Epithelial cell of esophagus (primary cell): Measurements from ENCODE around the gene CHAT.

ENCODE experiments used
- DNase-seq: peaks from one replicate; pipeline ENCODE4 v3.0.0; 2010; ENCODE audit warnings: low read depth
- H3K4me3 ChIP-seq: 2 replicates; pipeline ENCODE4 v1.5.1; 2011; ENCODE audit warnings: mild to moderate bottlenecking, low read length, control low read depth
- TF ChIP-seq, protein P1 (sequence below): IDR thresholded peaks from 2 replicates; pipeline ENCODE4 v1.5.1; 2011; ENCODE audit warnings: low read depth, mild to moderate bottlenecking, low read length, control low read depth, inconsistent platforms; ENCODE audit not compliant: insufficient read depth; ENCODE audit errors: missing control alignments

Gene CHAT

GRCh38 chr10:49613882-49614241 lies at the start of gene CHAT:
TSS of gene CHAT (plus strand) at chr10:49614037. CDS start at chr10:49614190, 153 bp downstream.
- H3K4me3 ChIP-seq, result no peak within 1 kb of the TSS
- DNase-seq, result no peak
- TF ChIP-seq, protein P1, sequence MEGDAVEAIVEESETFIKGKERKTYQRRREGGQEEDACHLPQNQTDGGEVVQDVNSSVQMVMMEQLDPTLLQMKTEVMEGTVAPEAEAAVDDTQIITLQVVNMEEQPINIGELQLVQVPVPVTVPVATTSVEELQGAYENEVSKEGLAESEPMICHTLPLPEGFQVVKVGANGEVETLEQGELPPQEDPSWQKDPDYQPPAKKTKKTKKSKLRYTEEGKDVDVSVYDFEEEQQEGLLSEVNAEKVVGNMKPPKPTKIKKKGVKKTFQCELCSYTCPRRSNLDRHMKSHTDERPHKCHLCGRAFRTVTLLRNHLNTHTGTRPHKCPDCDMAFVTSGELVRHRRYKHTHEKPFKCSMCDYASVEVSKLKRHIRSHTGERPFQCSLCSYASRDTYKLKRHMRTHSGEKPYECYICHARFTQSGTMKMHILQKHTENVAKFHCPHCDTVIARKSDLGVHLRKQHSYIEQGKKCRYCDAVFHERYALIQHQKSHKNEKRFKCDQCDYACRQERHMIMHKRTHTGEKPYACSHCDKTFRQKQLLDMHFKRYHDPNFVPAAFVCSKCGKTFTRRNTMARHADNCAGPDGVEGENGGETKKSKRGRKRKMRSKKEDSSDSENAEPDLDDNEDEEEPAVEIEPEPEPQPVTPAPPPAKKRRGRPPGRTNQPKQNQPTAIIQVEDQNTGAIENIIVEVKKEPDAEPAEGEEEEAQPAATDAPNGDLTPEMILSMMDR, result no peak

DNA sequence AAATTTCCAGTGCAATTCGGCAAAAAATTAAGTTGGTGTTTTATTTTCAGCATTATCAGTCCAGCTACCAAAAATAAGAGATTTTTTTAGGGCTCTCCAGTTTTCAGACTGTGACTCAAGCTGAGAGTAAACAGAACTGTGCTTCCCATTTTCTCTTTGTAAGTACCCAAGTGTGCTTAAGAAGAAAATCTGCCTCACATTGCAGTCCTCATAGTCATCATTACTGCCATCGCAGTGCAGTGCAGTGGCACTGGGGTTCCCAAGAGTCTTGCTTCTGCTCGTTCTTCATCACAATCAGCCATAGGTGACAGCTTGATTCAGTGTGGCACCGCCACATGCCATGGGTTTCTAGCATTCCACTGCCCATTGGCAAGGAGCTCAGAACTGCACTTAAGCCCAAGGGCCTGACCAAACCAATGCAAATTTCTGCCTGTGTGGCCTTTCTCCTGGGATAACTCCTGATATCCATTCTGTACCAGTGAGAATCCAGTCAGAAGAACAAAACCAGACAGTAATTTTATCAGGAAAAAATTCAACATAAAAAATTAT lies 49.3 kb upstream of the CHAT start:
- TF ChIP-seq, protein P1, result no peak
- H3K4me3 ChIP-seq, result no peak overlapping the region
- no peak for DNase-seq

DNA sequence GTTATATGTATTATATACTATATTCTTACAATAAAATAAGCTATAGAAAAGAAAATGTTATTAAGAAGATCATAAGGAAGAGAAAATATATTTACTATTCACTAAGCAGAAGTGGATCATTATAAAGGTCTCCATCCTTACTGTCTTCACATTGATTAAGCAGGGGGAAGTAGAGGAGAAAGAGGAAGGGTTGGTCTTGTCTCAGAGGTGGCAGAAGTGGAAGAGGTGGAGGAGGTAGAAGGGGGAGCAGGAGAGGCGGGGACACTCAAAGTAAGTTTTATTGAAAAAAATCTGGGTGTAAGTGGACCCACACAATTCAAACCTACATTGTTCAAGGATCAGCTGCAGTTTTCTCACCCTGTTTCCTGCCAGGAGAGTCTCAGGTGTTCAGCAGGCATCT lies 46.0 kb upstream of the CHAT start:
- no peak for DNase-seq
- TF ChIP-seq, protein P1, result no peak
- H3K4me3 ChIP-seq, result no peak overlapping the region

DNA sequence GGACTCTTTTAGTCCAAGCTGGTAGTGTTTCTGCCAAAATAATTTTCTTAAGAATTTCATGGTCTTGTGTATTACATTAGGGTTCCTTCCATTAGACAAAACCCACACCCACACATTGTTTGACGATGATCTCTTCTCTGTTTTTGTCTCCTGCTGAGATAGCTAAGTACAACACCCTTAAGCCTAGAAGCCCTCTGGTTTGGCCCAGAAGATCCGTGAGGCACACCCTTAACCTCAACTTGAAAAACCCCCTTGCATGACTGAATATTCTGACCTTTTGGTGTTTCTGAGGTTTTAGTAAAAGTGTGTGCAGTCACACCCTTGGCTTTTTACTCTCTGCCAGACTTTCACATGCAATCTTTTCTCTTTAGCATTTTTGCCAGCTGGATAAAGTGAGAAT lies 45.6 kb upstream of the CHAT start:
- H3K4me3 ChIP-seq, result no peak overlapping the region
- TF ChIP-seq, protein P1, result no peak
- no peak for DNase-seq

DNA sequence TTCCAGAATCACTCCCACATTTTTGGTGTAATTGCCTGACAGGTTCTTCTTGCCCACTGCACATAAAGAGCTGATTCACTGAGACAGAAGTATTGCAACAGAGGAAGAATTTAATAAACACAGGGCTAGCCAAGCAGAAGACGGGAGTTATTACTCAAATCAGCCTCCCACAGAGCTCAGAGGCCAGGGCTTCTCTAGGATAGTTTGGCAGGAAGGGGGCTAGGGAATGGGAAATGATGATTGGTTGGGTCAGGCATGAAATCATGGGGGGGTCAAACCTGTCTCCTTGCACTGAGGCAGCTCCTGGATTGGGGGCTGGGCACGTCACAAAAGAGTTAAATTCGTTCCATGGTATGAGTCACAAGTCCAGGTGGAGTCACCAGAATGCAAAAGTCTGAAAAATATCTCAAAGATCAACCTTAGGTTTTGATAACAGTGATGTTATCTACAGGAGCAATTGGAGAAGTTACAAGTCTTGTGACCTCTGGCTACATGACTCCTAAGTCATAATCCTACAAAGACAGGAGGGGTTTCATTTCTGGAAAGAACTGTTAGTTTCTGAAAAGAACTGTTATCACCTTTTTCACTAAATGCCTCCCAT lies 44.7 kb upstream of the CHAT start:
- no peak overlapping the region for H3K4me3 ChIP-seq
- peak; percentile 83 for DNase-seq
- TF ChIP-seq, protein P1, result no peak

- TF ChIP-seq, protein P1, result no peak
- no peak overlapping the region for H3K4me3 ChIP-seq
- peak; percentile 27 for DNase-seq
Observed at GRCh38 chr10:49571388-49571787, 42.4 kb upstream of the CHAT start.

DNA sequence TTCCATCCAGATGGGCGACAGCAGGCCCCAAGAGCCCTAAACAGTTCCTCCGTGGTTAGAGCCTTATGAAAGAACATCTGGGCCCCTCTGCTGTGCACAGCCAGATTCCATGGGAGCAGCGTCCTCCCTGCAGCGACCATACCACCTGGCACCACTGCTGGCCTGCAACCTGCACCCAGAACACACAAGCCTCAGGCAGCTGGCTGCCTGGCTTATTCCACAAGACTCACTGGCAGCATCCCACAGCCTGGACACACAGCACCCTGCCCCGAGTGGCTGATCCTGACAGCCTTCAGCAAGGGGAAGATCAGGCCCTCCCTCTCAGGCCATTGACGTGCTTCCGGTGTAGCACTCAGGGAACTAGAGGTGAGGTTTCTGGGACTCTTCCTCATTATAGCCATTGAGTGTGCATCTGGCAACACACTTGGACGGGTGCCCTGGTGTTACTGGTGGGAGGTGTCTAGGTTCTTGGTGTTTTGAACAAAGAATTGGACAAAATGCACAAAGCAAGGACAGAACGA lies 41.2 kb upstream of the CHAT start:
- no peak overlapping the region for H3K4me3 ChIP-seq
- no peak for DNase-seq
- TF ChIP-seq, protein P1, result no peak
